Activated T-cell treated with anti-CD3 and anti-CD28 coated beads, Interleukin-2, amount 50 U/mL, for 1 hour (primary cell): ENCODE measurements around the gene MSH4.

Source experiments
- DNase-seq: peaks from one replicate; pipeline ENCODE4 v3.0.0-alpha.2; 2020

The MSH4 gene

GRCh38 chr1:75950176-75950575, 153.5 kb downstream of the MSH4 start:
- DNase-seq = no peak

GRCh38 chr1:75952016-75952415, 155.3 kb downstream of the MSH4 start:
- no peak for DNase-seq

GRCh38 chr1:75953461-75953860, 156.8 kb downstream of the MSH4 start:
- DNase-seq = no peak

GRCh38 chr1:75954586-75954985, 157.9 kb downstream of the MSH4 start:
- DNase-seq = no peak
